Heart left ventricle (tissue), 16 donors: ENCODE measurements around the gene AKAP8. TPM values are rescaled to one million over a fixed set of nuclear protein-coding genes. Genes with fewer than 3 reads are reported as not detected.
A peak's percentile ranks its signal among the peaks of the same experiment; 100 is the strongest.

Source experiments
- ATAC-seq, 4 donors: fragments of 200-7000 bp; cut with Tn5 transposase; one replicate each; pipeline ENCODE4 v1.9.1; 2020 to 2022; ENCODE audit warnings: moderate library complexity in 4 of 4, mild to moderate bottlenecking in 3 of 4, moderate number of reproducible peaks in 1 of 4
- DNase-seq, 5 donors: peaks; one replicate each; pipeline ENCODE4 v3.0.0-alpha.2; 2020
- H3K27ac ChIP-seq, 12 donors: fragments of 200-600 bp; sonication (generic) in 4 of 12; one replicate each; pipeline versions ENCODE4 v1.5.0 to v1.8.0; 2016 to 2022; ENCODE audit warnings: mild to moderate bottlenecking in 2 of 12
- H3K27me3 ChIP-seq, 9 donors: fragments of 200-600 bp; sonication (generic) in 2 of 9; one replicate each; pipeline versions ENCODE4 v1.5.1 to v1.8.0; 2016 to 2022; ENCODE audit warnings: mild to moderate bottlenecking in 3 of 9
- H3K36me3 ChIP-seq, 9 donors: fragments of 200-600 bp; sonication (generic) in 2 of 9; one replicate each; pipeline versions ENCODE4 v1.5.0 to v1.8.0; 2018 to 2022; ENCODE audit warnings: mild to moderate bottlenecking in 2 of 9
- H3K4me1 ChIP-seq, 12 donors: fragments of 200-600 bp; sonication (generic) in 4 of 12; one replicate each; pipeline versions ENCODE4 v1.5.0 to v1.8.0; 2016 to 2022; ENCODE audit warnings: mild to moderate bottlenecking in 3 of 12
- H3K4me3 ChIP-seq, 12 donors: fragments of 200-600 bp; sonication (generic) in 4 of 12; one replicate each; pipeline versions ENCODE4 v1.5.0 to v1.8.0; 2017 to 2022; ENCODE audit warnings: mild to moderate bottlenecking in 9 of 12, moderate library complexity in 4 of 12
- H3K9me3 ChIP-seq, 12 donors: fragments of 200-600 bp; sonication (generic) in 4 of 12; one replicate each; pipeline versions ENCODE4 v1.5.0 to v1.8.0; 2016 to 2022; ENCODE audit warnings: mild to moderate bottlenecking in 1 of 12
- CTCF ChIP-seq, 12 donors: fragments of 200-600 bp; sonication (generic) in 4 of 12; IDR thresholded peaks; one replicate each; pipeline versions ENCODE4 v1.5.0 to v1.8.0; 2018 to 2022; ENCODE audit warnings: antibody characterized with exemption in 12 of 12, mild to moderate bottlenecking in 5 of 12
- POLR2A ChIP-seq, 2 donors: fragments of 450-650 bp; IDR thresholded peaks; one replicate each; pipeline ENCODE4 v1.6.1; 2017; ENCODE audit warnings: antibody characterized with exemption in 2 of 2, mild to moderate bottlenecking in 2 of 2, moderate library complexity in 2 of 2
- WGBS, 4 donors: extraction: QIAGEN DNeasy Blood & Tissue Kit in 2 of 4; methylation state at CpG; one replicate each; pipeline versions ENCODE4 v1.1.5 to v1.1.7; 2013 to 2018; 5-methylcytosine and 5-hydroxymethylcytosine counted together
- intact Hi-C, 10 donors: fragments of 100-400 bp; cut with DNase I; formaldehyde crosslinking; loops; one replicate each; pipeline versions ENCODE4 v1.11.1 to v1.14.2; 2022
- polyA plus RNA-seq, 2 donors: library from polyadenylated mRNA; stranded (reverse); fragments of 200-250 nt; gene quantifications; one replicate each; pipeline ENCODE4 v1.2.3, GENCODE V29; 2013
- total RNA-seq, 9 donors: library from RNA; depleted of rRNA in 2 of 9; stranded (reverse); fragments of >200 nt in 2 of 9; fragmentation: NEBNext Ultra II Directional in 3 of 9; extraction: Animal tissue kit (Norgen Biotek cat#: 25700) in 3 of 9; gene quantifications; one replicate each; pipeline versions ENCODE4 v1.1.0 to v1.2.4, GENCODE V29; 2016 to 2023
- donor health status: ischemic (EF 13 %, LVEDD 7.1; RV severe dilation, severe dysfunction).
- donor health status: healthy with polysubstance abuse.
- donor health status: DM: no; HTN: yes; CAD: no.
- donor health status: DM: no; HTN: no; CAD: no.
- donor health status: ischemic (EF 25% LVEDD 6.9; RV normal size, moderate dysfunction).
- donor health status: ischemic (EF 25% LVEDD 5.7; RV mildly dilated, moderate dysfunction).
- donor health status: healthy.
- donor health status: DM: yes; HTN: yes; CAD: no.
- donor health status: ischemic (EF 35%, LVEDD 5.7; RV mildly dilated, moderate dysfunction).
- donor health status: nonischemic (EF 11% LVEDD 7.7; RV severe dilation, severe dysfunction).
- donor health status: DM: yes; HTN: yes; CAD: no.
- donor health status: PGD.
- donor health status: ischemic (EF 29% LVEDD 5.4; RV normal size, mild dysfunction).
- donor health status: nonischemic (EF 23%, LVEDD 6.1; RV moderate dilation, normal function).

AKAP8 gene
- total and polyA plus RNA-seq, 11 donors, result 9.6 to 24.8 (median 18.8) TPM

GRCh38 chr19:15381864-15382263 lies 2.3 kb upstream of the AKAP8 start:
- TF ChIP-seq POLR2A (IDR thresholded peaks at IDR 0.05) (no peak), CTCF (IDR thresholded peaks at IDR 0.05) (no peak)
- no peaks in the 10 kb centered on the region for H3K27me3 ChIP-seq
- no peak overlapping the region for H3K27ac ChIP-seq
- H3K4me3 ChIP-seq, result no peak overlapping the region
- peaks cover 0 to 30% (median 11%) of the 10 kb centered on the region in 9 donors for H3K36me3 ChIP-seq
- peaks cover 5 to 26% (median 21%) of the 10 kb centered on the region in 12 donors for H3K4me1 ChIP-seq
- DNase-seq (no peak), ATAC-seq (no peak)
- intact Hi-C loops, result loop anchor here in 5 of 10 donors (5.0 to 10.0 kb wide), 2 partner anchors 35 to 173 kb away; partner anchors contain the start of gene AKAP8L (in 4 of the 5)
- H3K9me3 ChIP-seq, result no peaks in the 10 kb centered on the region
- 91 to 93% (median 92%) methylated on average over 6 of the region's 6 CpGs for WGBS, 4 donors

GRCh38 chr19:15381429-15381828 lies 1.8 kb upstream of the AKAP8 start:
- WGBS, 4 donors, result 78 to 91% (median 85%) methylated on average over 2 of the region's 2 CpGs
- Histone ChIP-seq H3K4me1 (peaks cover 5 to 31% (median 25%) of the 10 kb centered on the region in 12 donors), H3K36me3 (peaks cover 0 to 25% (median 11%) of the 10 kb centered on the region in 9 donors), H3K27me3 (no peaks in the 10 kb centered on the region), H3K4me3 (no peak overlapping the region), H3K27ac (no peak overlapping the region), H3K9me3 (no peaks in the 10 kb centered on the region)
- ATAC-seq (no peak), DNase-seq (no peak)
- intact Hi-C loops, result loop anchor here in 5 of 10 donors (5.0 to 10.0 kb wide), 2 partner anchors 36 to 173 kb away; partner anchors contain the start of gene AKAP8L (in 4 of the 5)
- TF ChIP-seq POLR2A (IDR thresholded peaks at IDR 0.05), result no peak
- TF ChIP-seq CTCF (IDR thresholded peaks at IDR 0.05), result no peak

GRCh38 chr19:15379999-15380647 lies 536 bp upstream of the AKAP8 start:
- ATAC-seq (peak in 2 of 4 donors; percentile 24 to 33), DNase-seq (peak in 2 of 5 donors; percentile 57 to 60)
- intact Hi-C loops, result loop anchor here (1.0 to 10.0 kb wide), 14 partner anchors 24 to 253 kb away; partner anchors contain the start of genes AKAP8L (in 6 of the 10), BRD4 (in 3 of the 10) and WIZ (in 1 of the 10)
- Histone ChIP-seq H3K9me3 (no peaks in the 10 kb centered on the region), H3K27me3 (no peaks in the 10 kb centered on the region), H3K4me1 (peaks cover 11 to 44% (median 38%) of the 10 kb centered on the region in 12 donors), H3K27ac (peak overlapping the region; percentile 62 to 99 (median 94)), H3K36me3 (peaks cover 0 to 15% (median 3%) of the 10 kb centered on the region in 9 donors), H3K4me3 (peak overlapping the region; percentile 39 to 99 (median 88))
- 3 to 16% (median 3%) methylated on average over 7 to 56 of the region's 56 CpGs for whole genome bisulfite sequencing, 4 donors
- peak in 1 of 12 donors; percentile 20 for TF ChIP-seq CTCF (IDR thresholded peaks at IDR 0.05)
- TF ChIP-seq POLR2A (IDR thresholded peaks at IDR 0.05), result no peak

GRCh38 chr19:15378534-15379082 lies 979 bp downstream of the AKAP8 start:
- peak overlapping the region; percentile 71 to 99 (median 90) for H3K4me3 ChIP-seq
- peaks cover 0 to 21% (median 5%) of the 10 kb centered on the region in 9 donors for H3K36me3 ChIP-seq
- intact Hi-C loops, result loop anchor here in 9 of 10 donors (1.0 to 10.0 kb wide), 13 partner anchors 26 to 251 kb away; partner anchors contain the start of genes BRD4 (in 3 of the 9), AKAP8L (in 2 of the 9) and WIZ (in 1 of the 9)
- no peak for TF ChIP-seq CTCF (IDR thresholded peaks at IDR 0.05)
- ATAC-seq, result no peak
- H3K27me3 ChIP-seq, result no peaks in the 10 kb centered on the region
- H3K27ac ChIP-seq, result peak overlapping the region; percentile 90 to 99 (median 97)
- 0 to 1% (median 0%) methylated on average over 10 to 22 of the region's 22 CpGs for WGBS, 4 donors
- H3K9me3 ChIP-seq, result no peaks in the 10 kb centered on the region
- H3K4me1 ChIP-seq, result peaks cover 22 to 59% (median 53%) of the 10 kb centered on the region in 12 donors
- peak in 2 of 5 donors; percentile 45 to 63 for DNase-seq
